ENCODE data around the gene PEPD.
"Not testable (repeated sequence)": the region's sequence is repeated elsewhere in the genome, so short reads cannot be mapped to it uniquely, and the experiment has no call there.

PEPD gene

DNA sequence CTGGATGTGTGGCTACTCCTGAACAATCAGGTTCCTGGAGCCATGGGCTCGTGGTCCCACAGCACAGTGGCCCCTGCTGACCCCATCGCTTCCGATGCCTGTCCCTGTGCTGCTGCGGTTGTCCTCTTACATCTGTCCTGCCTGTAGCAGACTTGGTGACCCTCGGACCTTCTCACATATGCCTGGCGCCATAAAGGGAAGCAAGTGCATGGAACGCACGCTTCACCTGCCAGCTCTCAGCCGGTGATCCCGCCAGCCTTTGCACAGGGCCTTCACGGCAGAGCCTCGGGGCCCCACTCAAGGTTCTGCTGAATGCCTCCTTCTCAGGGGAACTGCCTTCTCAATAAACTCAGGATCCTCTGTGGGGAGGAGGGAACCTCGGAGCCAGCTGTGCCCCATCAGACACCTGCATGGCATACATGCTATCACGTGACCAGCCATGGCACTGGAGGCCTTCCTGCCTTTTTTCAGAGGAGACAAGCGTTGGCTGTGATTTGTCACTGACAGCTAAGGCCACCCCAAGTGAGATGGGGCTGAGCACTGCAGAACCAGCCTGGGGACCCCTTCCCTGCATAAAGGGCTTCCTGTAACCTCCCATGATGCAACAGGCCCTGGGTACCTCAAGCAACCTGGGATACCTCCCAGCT lies 24.3 kb downstream of the PEPD start:
- no peak for DNase-seq (ENCODE audit: low spot score)

DNA sequence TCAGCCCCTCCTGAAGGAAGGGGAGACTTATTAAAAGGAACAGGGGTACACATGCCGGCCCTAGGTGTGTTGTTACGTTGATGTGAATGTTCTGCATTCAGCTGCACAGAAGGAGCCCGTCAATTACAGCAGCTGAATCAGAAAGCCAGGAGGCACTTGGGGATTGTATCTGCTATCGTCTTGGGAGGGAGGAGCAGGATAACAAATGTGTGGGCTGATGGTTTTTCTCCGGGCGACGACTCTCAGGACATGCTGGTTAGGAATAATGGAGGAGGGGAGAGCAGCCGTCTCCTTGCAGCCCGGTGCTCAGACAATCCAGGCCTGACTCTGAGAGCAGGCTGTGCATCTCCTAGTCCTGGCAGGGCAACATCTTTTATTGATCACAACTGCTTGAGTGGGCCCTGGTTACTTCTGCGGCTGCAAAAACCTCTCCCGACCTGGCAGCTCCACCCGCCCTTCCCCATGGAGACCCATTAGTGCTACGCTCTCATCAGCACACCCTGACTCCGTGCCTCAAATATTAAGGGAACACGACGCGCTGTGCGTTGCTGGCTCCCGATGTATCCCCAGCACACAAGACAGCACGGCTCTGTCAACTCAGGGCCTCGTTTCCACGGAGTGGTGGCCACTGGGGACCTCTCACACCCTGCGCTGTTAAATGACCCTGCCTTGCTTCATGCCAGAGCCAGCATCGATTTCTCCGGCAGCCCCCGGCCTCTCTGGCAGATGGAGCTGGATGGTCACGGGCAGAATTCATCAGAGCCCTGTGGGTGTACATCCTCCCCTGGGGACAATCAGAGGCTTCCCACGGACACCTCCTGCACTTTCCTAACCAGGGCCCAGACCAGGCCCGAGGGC lies 25.3 kb downstream of the PEPD start:
- no peak for DNase-seq (ENCODE audit: low spot score)

DNA sequence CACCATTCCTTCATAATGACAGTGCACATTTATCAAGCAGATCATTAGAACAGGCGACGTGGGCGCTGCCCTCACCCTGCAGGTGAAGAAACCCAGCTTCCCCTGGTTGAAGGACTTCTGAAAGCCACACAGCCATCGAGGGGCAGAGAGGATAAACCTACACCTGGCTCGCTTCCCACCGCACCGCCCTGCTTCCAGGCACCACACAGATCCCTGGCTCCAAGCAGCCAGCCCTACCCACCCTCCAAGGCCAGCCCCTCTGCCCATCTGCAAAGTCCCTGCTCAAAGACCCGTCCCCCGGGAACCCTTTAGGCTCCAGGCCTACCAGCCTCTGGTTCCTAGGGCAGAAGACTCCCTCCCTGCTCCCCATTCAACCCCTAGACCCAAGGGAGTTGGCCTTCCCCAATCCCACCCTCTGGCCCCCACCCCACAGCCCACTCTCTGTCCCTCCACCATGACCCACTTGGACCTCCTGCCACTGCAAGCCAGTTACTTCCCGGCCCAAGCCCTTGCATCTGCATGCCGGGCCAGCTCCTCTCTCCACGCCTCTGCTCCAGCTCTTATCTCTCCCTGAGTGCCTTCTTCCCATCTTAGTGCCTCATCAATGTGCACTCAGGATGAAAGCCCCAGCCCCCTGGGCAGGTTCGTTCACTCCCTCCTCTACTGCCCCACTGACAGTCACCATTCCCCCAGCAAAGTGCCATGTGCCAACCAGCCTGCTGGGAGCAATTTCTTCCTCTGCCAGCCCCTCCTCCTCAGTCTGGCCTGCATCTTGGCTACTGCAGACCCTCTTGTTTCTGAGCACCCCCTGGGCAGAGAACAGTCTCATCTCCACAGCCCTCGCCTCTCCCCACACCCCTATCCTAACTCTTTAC lies 28.0 kb downstream of the PEPD start:
- no peak for DNase-seq (ENCODE audit: low spot score)

DNA sequence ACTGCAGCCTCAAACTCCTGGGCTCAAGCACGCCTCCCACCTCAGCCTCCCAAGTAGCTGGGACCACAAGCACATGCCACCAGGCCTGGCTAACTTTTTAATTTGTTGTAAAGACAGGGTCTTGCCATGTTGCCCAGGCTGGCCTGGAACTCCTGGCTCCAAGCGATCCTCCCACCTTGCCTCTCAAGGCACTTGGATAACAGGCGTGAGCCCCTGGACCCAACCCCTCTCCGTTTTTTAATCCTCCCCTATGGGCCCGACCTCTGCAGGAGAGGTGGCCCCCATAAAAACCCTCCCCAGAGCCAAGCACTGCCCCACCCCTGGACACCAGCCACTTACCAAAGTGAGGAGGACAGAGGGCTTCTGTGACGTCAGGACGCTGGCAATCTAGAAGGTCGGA lies 28.6 kb downstream of the PEPD start:
- no peak for DNase-seq (ENCODE audit: low spot score)

DNA sequence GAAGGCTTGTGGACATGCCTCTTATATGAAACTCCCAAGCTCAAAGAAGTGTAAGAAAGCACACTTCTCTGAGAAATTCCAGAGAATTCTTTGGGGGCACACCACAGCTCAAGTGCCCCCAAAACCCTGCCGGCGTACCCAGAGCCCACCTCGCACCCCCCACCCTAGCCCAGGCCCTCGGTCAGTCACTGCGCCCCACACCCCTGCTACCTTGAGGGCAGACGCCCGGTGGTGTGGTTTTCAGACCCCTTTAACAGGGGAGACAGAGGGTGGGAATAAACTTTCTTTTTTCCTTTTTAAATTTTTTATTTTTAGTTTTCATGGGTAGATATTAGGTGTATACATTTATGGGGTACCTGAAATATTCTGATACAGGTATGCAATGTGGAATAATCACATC lies 29.5 kb downstream of the PEPD start:
- DNase-seq (ENCODE audit: low spot score) = no peak

DNA sequence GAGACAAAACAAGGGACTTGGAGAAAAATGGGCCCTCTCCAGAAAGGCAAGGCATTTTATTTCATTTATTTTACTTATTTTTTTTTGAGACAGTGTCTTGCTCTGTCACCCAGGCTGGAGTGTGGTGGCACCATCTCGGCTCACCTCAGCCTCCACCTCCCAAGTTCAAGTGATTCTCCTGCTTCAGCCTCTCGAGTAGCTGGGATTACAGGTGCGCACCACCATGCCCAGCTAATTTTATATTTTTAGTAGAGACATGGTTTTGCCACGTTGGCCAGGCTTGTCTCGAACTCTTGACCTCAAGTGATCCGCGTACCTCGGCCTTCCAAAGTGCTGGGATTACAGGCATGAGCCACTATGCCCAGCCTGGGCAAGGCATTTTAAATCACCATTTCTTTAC lies 31.0 kb downstream of the PEPD start:
- not testable (repeated sequence) for DNase-seq (ENCODE audit: low spot score)

DNA sequence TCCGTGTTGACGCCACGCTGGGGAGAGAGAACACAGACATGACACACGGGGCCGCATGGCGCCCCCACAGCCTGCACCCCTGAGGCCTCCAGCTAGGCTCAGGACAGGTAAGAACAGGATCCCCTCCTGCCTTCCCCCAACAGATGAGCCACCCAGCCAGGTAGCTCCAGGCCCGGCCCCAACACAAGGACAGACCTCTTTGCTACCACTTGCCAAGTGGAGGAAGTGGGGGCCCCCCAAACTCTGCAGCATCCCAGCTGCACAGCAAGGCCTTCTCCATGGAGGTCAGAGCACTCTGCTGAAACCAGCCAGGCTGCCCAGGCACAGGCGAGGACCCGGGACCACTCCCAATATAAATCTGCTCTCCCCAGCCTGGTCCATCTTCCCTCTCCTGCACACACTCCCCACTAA lies 31.5 kb downstream of the PEPD start:
- no peak for DNase-seq (ENCODE audit: low spot score)

DNA sequence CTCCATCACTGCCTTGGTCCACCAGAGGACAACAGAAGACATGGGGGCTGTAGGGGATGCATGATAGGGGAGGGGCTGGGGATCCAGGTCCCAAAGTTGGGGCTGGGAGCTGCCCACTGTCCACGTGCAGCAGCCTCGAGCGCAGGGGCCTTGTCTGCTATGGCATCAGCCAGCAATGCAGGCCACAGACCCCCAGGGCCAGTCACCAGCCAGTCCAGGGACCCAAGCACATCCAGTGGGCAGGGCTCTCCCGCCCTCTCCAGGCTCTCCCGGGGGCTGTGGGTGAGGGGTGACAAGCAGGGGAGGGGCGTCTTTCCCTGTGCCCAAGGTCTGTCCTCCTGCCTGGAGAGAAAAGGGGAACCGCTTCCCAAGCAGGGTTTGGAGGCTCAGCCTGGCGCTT lies 32.8 kb downstream of the PEPD start:
- DNase-seq (ENCODE audit: low spot score) = no peak

DNA sequence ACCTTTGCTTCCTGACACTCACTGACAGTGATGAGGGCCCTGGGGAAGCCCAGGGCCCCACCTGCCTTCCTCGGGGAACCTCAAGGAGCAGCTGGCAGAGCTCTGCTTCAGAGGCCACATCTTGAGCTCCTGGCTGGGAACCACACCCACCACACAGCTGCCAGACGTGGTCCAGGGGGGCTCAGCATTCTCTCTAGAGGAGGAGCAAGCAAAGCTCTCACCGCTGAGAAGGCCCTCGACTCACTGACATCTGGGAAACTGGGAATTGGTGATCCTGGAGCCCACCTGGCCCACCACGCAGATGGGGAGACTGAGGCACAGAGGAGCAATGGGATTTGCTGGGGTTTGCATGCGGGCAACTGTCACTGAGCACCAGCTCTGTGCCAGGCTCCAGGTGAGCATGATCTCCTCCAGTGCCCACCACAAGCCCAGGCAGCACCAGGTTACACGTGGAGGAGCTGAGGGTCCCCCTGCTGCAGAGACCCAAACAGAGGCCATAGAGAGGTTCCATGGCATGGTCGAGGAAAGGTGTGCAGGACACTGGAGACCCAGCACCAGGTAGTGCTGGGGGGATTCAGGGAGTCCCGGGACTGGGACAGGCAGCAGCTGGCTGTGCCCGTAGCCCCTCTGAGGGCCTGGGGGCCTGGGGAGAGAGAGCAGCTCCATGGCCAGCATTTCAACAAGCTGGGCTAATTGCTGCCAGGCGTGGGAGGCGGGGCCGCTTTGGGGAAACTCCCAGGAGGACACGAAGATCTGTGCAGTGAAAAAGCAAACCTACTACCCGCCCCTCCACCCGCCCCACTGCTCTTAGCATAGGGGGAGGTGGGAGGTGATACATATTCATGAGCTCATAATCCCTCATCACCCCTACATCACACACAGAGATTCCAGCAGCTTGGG lies 33.4 kb downstream of the PEPD start:
- no peak for DNase-seq (ENCODE audit: low spot score)

DNA sequence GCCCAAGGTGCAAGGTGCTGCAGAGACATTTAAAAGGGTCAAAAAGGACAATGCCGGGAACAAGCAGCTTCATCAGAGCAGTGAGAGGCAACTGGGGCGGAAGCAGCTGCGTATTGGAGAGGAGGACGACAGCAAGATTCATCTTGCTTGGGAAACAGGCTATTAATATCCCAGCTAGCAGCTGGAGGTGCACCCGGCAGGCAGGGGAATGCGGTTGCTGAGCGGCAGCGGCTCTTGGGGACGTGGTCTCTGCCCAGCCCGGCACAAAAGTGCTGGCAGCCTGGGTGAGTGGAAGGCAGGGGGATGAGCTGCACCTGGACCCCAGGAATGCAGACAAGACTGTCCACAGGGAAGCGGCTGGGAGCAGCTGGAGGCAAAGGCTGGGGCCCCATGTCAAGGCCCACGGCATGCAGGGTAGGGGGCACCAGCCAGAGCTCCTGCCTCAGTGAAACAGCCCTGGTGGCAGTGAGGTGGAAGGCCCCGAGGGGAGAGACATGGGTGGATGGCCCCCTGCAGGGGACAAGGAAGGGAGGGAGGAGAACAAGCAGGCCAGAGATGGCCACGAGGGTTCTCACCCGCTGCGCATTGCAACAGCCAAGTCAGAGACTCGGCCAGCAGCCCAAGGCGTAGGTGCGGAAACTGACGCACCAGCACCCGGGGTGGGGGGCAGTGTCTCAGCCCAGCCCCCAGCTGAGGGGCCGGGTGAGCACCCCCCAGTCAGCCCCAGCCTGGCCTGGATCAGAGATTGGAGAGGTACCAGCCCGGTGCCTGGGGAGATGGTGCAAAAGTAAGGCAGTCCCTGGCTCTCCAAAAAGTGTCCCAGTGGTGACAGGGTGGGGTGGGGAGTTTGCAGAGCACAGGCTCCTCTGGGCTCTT lies 34.4 kb downstream of the PEPD start:
- DNase-seq (ENCODE audit: low spot score) = no peak

DNA sequence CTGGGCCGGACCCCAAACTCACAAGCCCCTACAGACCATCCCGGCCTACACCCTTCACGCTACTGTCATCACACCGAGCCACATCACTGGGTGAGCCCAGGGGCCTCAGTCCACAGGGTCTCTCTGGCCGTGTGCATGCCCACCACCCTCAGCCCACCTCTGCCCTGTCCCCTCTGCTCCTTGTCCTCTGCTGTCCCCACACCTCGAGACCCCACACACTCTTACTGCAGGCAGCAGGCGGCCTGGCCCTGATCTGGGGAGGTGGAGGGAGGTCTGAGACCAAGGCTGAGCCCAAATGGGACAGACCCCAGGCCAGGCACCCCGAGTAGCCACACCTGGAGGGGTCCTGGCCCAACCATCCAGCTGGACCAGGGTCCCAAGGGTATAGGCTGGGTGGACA lies 35.2 kb downstream of the PEPD start:
- DNase-seq (ENCODE audit: low spot score) = no peak

DNA sequence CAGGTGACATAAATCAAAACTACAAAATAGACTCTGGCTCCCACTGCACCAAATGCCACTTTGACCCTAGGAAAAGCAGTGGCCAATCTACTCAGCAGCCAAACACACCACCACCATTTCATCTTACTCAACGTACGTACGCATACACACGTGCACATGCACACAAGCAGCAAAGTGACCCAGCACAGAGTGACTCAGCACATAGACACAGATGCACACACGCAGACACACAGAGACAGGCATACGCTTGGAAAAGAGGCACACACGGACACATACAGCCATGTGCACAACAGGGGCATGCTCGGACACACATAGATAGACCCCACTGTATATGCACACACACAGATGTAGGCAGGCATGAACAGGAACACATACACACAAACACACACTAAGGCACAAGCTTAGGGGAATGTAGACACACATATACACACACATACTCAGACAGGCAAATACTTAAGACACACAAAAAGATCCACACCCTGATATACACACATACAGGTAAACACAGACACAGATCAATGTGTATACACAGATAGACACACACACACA lies 37.3 kb downstream of the PEPD start:
- DNase-seq (ENCODE audit: low spot score) = no peak

DNA sequence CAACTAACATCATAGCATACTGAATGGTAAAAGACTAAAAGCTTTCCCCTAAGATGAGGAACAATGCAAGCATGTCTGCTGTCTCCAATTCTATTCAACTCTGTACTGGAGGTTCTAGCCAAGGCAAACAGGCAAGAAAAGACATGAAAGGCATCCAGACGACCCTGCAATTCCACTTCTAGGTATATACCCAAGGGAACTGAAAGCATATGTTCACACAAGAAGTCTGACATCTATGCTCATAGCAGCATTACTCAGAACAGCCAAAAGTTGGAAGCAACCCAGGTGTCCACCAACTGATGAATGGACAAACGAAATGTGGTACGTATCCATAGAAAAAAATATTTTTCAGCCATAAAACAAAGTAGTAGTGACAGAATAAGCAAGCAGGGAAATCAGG lies 39.1 kb downstream of the PEPD start:
- DNase-seq (ENCODE audit: low spot score) = no peak

DNA sequence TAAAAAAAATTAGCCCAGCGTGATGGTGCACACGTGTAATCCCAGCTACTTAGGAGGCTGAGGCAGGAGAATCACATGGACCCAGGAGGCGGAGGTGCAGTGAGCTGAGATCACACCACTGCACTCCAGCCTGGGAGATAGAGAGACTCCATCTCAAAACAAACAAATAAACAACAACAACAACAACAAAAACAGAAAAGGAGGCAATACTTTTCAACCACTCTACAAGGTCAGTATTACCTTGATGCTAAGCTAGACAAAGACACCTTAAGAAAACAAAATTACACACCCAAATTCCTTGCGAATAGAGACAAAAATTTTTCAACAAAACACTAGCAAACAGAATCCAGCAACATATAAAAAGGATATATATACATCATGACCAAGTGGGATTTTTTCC lies 39.7 kb downstream of the PEPD start:
- DNase-seq (ENCODE audit: low spot score) = no peak

DNA sequence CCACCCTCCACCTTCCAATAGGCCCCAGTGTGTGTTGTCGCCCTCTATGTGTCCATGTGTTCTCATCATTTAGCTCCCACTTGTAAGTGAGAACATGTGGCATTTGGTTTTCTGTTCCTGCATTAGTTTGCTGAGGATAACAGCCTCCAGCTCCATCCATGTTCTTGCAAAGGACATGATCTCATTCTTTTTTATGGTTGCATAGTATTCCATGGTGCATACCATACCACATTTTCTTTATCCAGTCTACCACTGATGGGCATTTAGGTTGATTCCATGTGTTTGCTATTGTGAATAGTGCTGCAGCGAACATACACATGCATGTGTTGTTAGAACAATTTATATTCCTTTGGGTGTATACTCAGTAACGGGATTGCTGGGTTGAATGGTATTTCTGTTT lies 42.0 kb downstream of the PEPD start:
- not testable (repeated sequence) for DNase-seq (ENCODE audit: low spot score)

DNA sequence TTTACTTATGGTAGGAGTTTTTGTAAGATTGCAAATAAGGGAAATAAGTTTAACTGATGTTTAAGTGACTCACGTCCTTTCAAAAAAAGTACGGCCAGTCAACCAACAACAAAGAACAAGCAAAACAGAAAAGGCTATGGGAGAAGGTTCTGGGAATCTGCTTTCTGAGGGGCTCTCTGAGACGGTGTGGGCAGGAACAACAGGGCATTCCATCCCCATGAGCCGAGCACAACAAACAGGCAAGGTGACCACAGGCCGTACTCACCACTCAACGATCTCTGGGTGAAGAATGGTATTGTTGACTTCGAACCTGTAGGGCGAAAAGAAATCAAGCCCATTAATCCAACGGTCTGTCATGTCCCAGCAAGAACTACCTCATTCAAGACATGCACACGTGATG lies 43.8 kb downstream of the PEPD start:
- DNase-seq (ENCODE audit: low spot score) = no peak

DNA sequence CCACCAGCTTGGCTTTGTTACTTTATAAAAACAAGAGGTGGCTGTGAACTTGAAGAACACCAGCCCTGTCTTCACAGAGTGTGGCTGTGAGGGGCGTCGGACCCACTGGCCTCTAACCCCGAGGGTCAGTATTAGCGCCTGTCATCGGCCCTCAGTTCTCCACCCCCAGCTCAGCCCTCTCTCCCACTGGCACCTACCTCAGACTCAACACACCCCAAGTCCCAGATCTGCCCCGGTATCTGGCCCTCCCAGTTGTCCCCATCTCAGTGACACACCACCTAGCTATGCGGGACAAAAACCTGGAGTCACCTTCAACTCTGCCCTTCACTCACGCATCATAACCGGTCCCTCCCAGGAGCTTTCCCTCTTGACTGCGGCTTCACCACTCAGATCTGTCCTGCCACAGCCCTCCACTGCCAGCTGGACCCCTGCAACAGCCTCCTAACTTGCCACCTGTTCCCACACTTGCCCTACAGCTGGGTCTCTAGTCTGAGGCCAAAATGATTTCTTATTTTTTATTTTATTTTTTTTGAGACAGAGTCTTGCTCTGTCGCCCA lies 45.4 kb downstream of the PEPD start:
- DNase-seq (ENCODE audit: low spot score) = no peak

DNA sequence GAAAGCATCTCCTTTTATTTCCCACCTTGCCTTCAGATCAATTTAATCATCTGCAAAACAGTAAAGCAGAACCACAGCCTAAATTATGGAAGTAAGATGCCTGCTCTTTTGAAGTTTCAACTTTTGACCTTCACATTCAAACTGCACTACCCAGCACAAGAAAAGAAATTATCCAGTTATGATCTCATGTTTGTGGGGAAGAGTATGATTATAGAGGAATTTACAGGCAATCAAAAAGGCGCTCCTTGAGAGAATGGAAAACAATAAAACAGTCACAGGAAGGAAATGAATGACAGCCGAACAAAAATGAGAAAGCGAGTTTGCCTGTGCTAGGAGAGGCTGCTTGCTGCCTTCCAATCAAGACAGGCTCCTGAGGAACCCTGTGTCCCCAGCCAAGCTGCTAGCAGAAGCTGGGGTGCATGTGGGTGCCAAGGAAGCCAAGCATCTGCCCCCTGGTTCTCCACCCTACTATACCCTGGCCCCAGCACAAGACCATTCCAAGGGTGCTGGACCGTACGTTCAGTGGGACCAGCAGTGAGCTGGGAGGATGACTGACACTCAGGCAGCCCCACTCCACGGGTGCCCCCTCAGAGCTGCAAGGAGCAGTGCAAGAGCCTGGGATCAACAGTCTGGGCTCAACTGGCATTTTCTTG lies 47.8 kb downstream of the PEPD start:
- no peak for DNase-seq (ENCODE audit: low spot score)

Data from RKO (cell line).